GM12878 (cell line): ENCODE measurements around the gene ERV3-1. TPM values are rescaled to one million over a fixed set of nuclear protein-coding genes. Genes with fewer than 3 reads are reported as not detected.
"Not testable (repeated sequence)": the region's sequence is repeated elsewhere in the genome, so short reads cannot be mapped to it uniquely, and the experiment has no call there.

Experiments used
- ATAC-seq: fragments of 200-7000 bp; cut with Tn5 transposase; 3 replicates; pipeline ENCODE4 v1.9.1; 2020; ENCODE audit warnings: mild to moderate bottlenecking, moderate library complexity
- BruUV-seq: library from RNA; stranded (reverse); fragments of 400-500 nt; replicated peaks from 2 replicates; lab custom pipeline; 2021; lab: Mats Ljungman, UMichigan
- CTCF ChIA-PET: fragments of 300-600 bp; sonication (Branson Sonifier 250); formaldehyde crosslinking; extraction: SDS; loops from one replicate; lab custom pipeline; 2021; ENCODE audit warnings: inconsistent platforms; lab: Yijun Ruan, JAX
- POLR2A ChIA-PET: fragments of 350-600 bp; formaldehyde crosslinking; extraction: SDS; loops from one replicate; lab custom pipeline; 2021; ENCODE audit warnings: inconsistent platforms; lab: Charles Lee
- RAD21 ChIA-PET: fragments of 300-600 bp; sonication (Branson Sonifier 250); formaldehyde crosslinking; loops from one replicate; lab custom pipeline; 2023; ENCODE audit warnings: antibody characterized with exemption; ENCODE audit not compliant: unreplicated experiment; lab: Charles Lee
- SMC1A ChIA-PET: fragments of 300-600 bp; sonication (Branson Sonifier 250); formaldehyde crosslinking; loops from one replicate; lab custom pipeline; 2023; ENCODE audit not compliant: unreplicated experiment, uncharacterized antibody; lab: Charles Lee
- DNase-seq: peaks from one replicate; pipeline ENCODE4 v3.0.0-alpha.2; 2011; ENCODE audit warnings: low read depth, low spot score
- FAIRE-seq: peaks from 3 replicates; lab custom pipeline; 2011; peaks lifted over from hg19 to GRCh38; lab: Jason Lieb, UNC
- H2AFZ ChIP-seq: 2 replicates; pipeline ENCODE4 v1.6.0; 2011; ENCODE audit warnings: low read depth, low read length, control low read depth; ENCODE audit not compliant: control insufficient read depth
- H3K27ac ChIP-seq: 2 replicates; pipeline ENCODE4 v1.5.1; 2011; ENCODE audit warnings: control low read depth; ENCODE audit not compliant: control insufficient read depth, insufficient read depth
- H3K27me3 ChIP-seq, 2 experiments: replicated peaks in 1 of 2; 2 replicates each; pipeline versions ENCODE4 v1.6.0 to v1.6.1; 2011; ENCODE audit warnings: low read length in 1 of 2; ENCODE audit not compliant: control insufficient read depth in 2 of 2, insufficient read depth in 2 of 2
- H3K36me3 ChIP-seq, 2 experiments: 2 replicates each; pipeline ENCODE4 v1.5.1; 2011; ENCODE audit warnings: low read length in 1 of 2; ENCODE audit not compliant: control insufficient read depth in 2 of 2, insufficient read depth in 2 of 2
- H3K4me1 ChIP-seq: 2 replicates; pipeline ENCODE4 v1.6.1; 2011; ENCODE audit warnings: mild to moderate bottlenecking, low read length, moderate library complexity, mixed read lengths; ENCODE audit not compliant: control insufficient read depth, insufficient read depth
- H3K4me2 ChIP-seq: 2 replicates; pipeline ENCODE4 v1.6.0; 2011; ENCODE audit warnings: control low read depth; ENCODE audit not compliant: control insufficient read depth, insufficient read depth
- H3K4me3 ChIP-seq: fragments of 200-600 bp; sonication (generic); 2 replicates; pipeline ENCODE4 v1.5.1; 2016
- H3K79me2 ChIP-seq: 2 replicates; pipeline ENCODE4 v1.6.0; 2011; ENCODE audit warnings: low read length; ENCODE audit not compliant: control insufficient read depth, insufficient read depth
- H3K9ac ChIP-seq: 2 replicates; pipeline ENCODE4 v1.8.0; 2011; ENCODE audit warnings: low read length, control low read depth, mixed read lengths; ENCODE audit not compliant: control insufficient read depth, insufficient read depth
- H3K9me3 ChIP-seq: replicated peaks from 3 replicates; pipeline ENCODE4 v1.5.1; 2011; ENCODE audit warnings: mild to moderate bottlenecking, low read length; ENCODE audit not compliant: control insufficient read depth, insufficient read depth
- H4K20me1 ChIP-seq: 2 replicates; pipeline ENCODE4 v1.6.0; 2011; ENCODE audit not compliant: control insufficient read depth, insufficient read depth
- DPF2 ChIP-seq: fragments of 450-650 bp; IDR thresholded peaks from 2 replicates; pipeline ENCODE4 v1.6.1; 2017; ENCODE audit warnings: mild to moderate bottlenecking
- E2F4 ChIP-seq: IDR thresholded peaks from 2 replicates; pipeline ENCODE4 v1.6.1; 2012; ENCODE audit warnings: low read depth, low read length, improper control_type of control experiment
- SP1 ChIP-seq: IDR thresholded peaks from one replicate; pipeline ENCODE4 v1.6.1; 2011; ENCODE audit warnings: low read depth, low read length
- WGBS: methylation state at CpG from one replicate; pipeline ENCODE4 v1.1.6; 2016; ENCODE audit warnings: low lambda C conversion rate; ENCODE audit not compliant: insufficient replicate concordance, insufficient coverage; ENCODE audit errors: missing lambda C conversion rate; 5-methylcytosine and 5-hydroxymethylcytosine counted together
- in situ Hi-C: fragments of 300-500 bp; cut with MboI; formaldehyde crosslinking; loops from 9 replicates; pipeline ENCODE4 v1.14.3; 2018; ENCODE audit warnings: mixed read lengths
- intact Hi-C: fragments of 100-400 bp; cut with micrococcal nuclease; formaldehyde crosslinking; loops from one replicate; pipeline ENCODE4 v1.14.2; 2022; ENCODE audit not compliant: unreplicated experiment
- polyA plus RNA-seq, 11 experiments: library from polyadenylated mRNA; depleted of rRNA in 4 of 11; unstranded in 6 of 11; stranded (reverse) in 5 of 11; fragments of >200 nt; fragmentation: Nextera tagmentation in 4 of 11; fragmentation: Illumina TruSeq in 1 of 11; extraction: Ambion mirVana in 4 of 11; extraction: Trizol in 1 of 11; gene quantifications; 1 replicate in 1 of 11; 2 replicates in 10 of 11; pipeline versions ENCODE4 v1.2.1 to v1.2.3, GENCODE V29; 2011 to 2016; ENCODE audit warnings: inconsistent platforms in 2 of 11, missing spikeins in 2 of 11, low read depth in 1 of 11
- small RNA-seq: library from RNA; depleted of rRNA; stranded (forward); fragments of <200 nt; gene quantifications from one replicate; pipeline ENCODE3, GENCODE V24; 2014
- total RNA-seq, 4 experiments: library from RNA; depleted of rRNA in 3 of 4; stranded (reverse); fragments of >200 nt in 3 of 4; fragmentation: Illumina TruSeq in 1 of 4; extraction: Trizol in 1 of 4; gene quantifications; 2 replicates each; pipeline versions ENCODE4 v1.2.1 to v1.2.3, GENCODE V29; 2013 to 2021

The ERV3-1 gene
- total and polyA plus RNA-seq, 10 of the 15 experiments (the other 5 are each of a cell fraction or from before 2014, with no cell fraction given), result 9.4 to 23.4 (median 15.1) TPM

- H3K79me2 ChIP-seq, result no peaks in the 10 kb centered on the region
- no peaks in the 10 kb centered on the region for H3K36me3 ChIP-seq
- 0% methylated on average over 2 of the region's 2 CpGs for WGBS
- TF ChIP-seq SP1 (no peak), DPF2 (no peak), E2F4 (no peak)
- intact Hi-C loops, result no loop called here
- DNase-seq (no peak), ATAC-seq (no peak), FAIRE-seq (no peak)
- H3K4me3 ChIP-seq, result no peak overlapping the region
- BruUV-seq, result no TSS peak
- ChIA-PET RAD21 (no interaction called here), CTCF (interaction anchor here (1.3 kb wide), 1 partner anchor 42 kb away, joined by 5 read pairs; the partner anchor contains the start of gene ZNF273), SMC1A (no interaction called here), POLR2A (no interaction called here)
- no peaks in the 10 kb centered on the region; the same call in 2 of the 3 replicates for H3K9me3 ChIP-seq
- no peaks in the 10 kb centered on the region for H4K20me1 ChIP-seq
- in situ Hi-C loops, result no loop called here
- no peak overlapping the region for H3K27ac ChIP-seq
- H3K4me2 ChIP-seq, result no peak overlapping the region
- no peaks in the 10 kb centered on the region for H3K4me1 ChIP-seq
- no peaks in the 10 kb centered on the region; a peak in 1 of 4 replicates for H3K27me3 ChIP-seq
- no peak overlapping the region for H2AFZ ChIP-seq
- H3K9ac ChIP-seq, result no peak overlapping the region
These were observed 60.8 kb downstream of the ERV3-1 start for GRCh38 chr7:64945503-64946175.

- H3K9ac ChIP-seq, H3K4me2 ChIP-seq, CTCF ChIA-PET, in situ Hi-C loops, FAIRE-seq, H3K79me2 ChIP-seq, POLR2A ChIA-PET, H3K27me3 ChIP-seq, H3K9me3 ChIP-seq, intact Hi-C loops, H2AFZ ChIP-seq, ATAC-seq, DNase-seq, BruUV-seq, H3K4me1 ChIP-seq, SMC1A ChIA-PET, H3K27ac ChIP-seq, RAD21 ChIA-PET, H4K20me1 ChIP-seq, H3K4me3 ChIP-seq, H3K36me3 ChIP-seq: not testable (repeated sequence)
- 30% methylated on average over 5 of the region's 5 CpGs for WGBS
These were observed 61.6 kb downstream of the ERV3-1 start for GRCh38 chr7:64944667-64945502.

Small RNA genes within 50 kb of the gene (small RNA-seq; reads per million reads assigned to genes)
- gene RNU6-1229P, result not detected

Other genes starting within 250 kb of the ERV3-1 start
- gene ZNF138, start 212.3 kb downstream of the ERV3-1 start, total RNA-seq (2014; rRNA removed), result 8.4 and 9.8 TPM in 2 replicates
- 13.8 and 14.4 TPM in 2 replicates for gene ZNF138, start 212.3 kb downstream of the ERV3-1 start, total RNA-seq (2014; rRNA removed; fragmentation: Illumina TruSeq; extraction: Trizol)
- 5.9 and 7.2 TPM in 2 replicates for gene ZNF138, start 212.3 kb downstream of the ERV3-1 start, total RNA-seq (2021)
- gene ZNF138, start 212.3 kb downstream of the ERV3-1 start, polyA plus RNA-seq (2011; rRNA removed), result 13.9 and 23.9 TPM in 2 replicates
- gene ZNF138, start 212.3 kb downstream of the ERV3-1 start, polyA plus RNA-seq (2014; fragmentation: Illumina TruSeq; extraction: Trizol), result 14.9 and 23.0 TPM in 2 replicates
- gene ZNF138, start 212.3 kb downstream of the ERV3-1 start, polyA plus RNA-seq (2014; fragmentation: Nextera tagmentation; extraction: Ambion mirVana), result 10 to 100 TPM in 1 of 2 experiments, 1 to 10 TPM in 1; 8.6 to 11.0 TPM
- 7.4 and 9.3 TPM in 2 replicates for gene ZNF138, start 212.3 kb downstream of the ERV3-1 start, polyA plus RNA-seq (2014; rRNA removed)
- 10 to 100 TPM; 13.8 to 14.9 TPM for gene ZNF138, start 212.3 kb downstream of the ERV3-1 start, polyA plus RNA-seq (2016; fragmentation: Nextera tagmentation; extraction: Ambion mirVana)
- gene ZNF273, start 103.4 kb downstream of the ERV3-1 start, total RNA-seq (2014; rRNA removed), result 7.2 and 10.8 TPM in 2 replicates
- gene ZNF273, start 103.4 kb downstream of the ERV3-1 start, total RNA-seq (2014; rRNA removed; fragmentation: Illumina TruSeq; extraction: Trizol), result 10.6 and 12.3 TPM in 2 replicates
- 4.9 and 5.5 TPM in 2 replicates for gene ZNF273, start 103.4 kb downstream of the ERV3-1 start, total RNA-seq (2021)
- gene ZNF273, start 103.4 kb downstream of the ERV3-1 start, polyA plus RNA-seq (2011; rRNA removed), result 11.2 and 17.9 TPM in 2 replicates
- 8.2 and 8.5 TPM in 2 replicates for gene ZNF273, start 103.4 kb downstream of the ERV3-1 start, polyA plus RNA-seq (2014; fragmentation: Illumina TruSeq; extraction: Trizol)
- 10 to 100 TPM in 1 of 2 experiments, 1 to 10 TPM in 1; 5.1 to 10.3 TPM for gene ZNF273, start 103.4 kb downstream of the ERV3-1 start, polyA plus RNA-seq (2014; fragmentation: Nextera tagmentation; extraction: Ambion mirVana)
- 4.3 and 4.8 TPM in 2 replicates for gene ZNF273, start 103.4 kb downstream of the ERV3-1 start, polyA plus RNA-seq (2014; rRNA removed)
- gene ZNF273, start 103.4 kb downstream of the ERV3-1 start, polyA plus RNA-seq (2016; fragmentation: Nextera tagmentation; extraction: Ambion mirVana), result 10 to 100 TPM in 1 of 2 experiments, 1 to 10 TPM in 1; 7.3 to 10.4 TPM
- 9.3 and 11.7 TPM in 2 replicates for gene ZNF117, start 15.7 kb downstream of the ERV3-1 start, total RNA-seq (2014; rRNA removed)
- 14.7 and 14.9 TPM in 2 replicates for gene ZNF117, start 15.7 kb downstream of the ERV3-1 start, total RNA-seq (2014; rRNA removed; fragmentation: Illumina TruSeq; extraction: Trizol)
- 7.0 and 7.5 TPM in 2 replicates for gene ZNF117, start 15.7 kb downstream of the ERV3-1 start, total RNA-seq (2021)
- 8.7 and 18.2 TPM in 2 replicates for gene ZNF117, start 15.7 kb downstream of the ERV3-1 start, polyA plus RNA-seq (2011; rRNA removed)
- 15.3 and 22.3 TPM in 2 replicates for gene ZNF117, start 15.7 kb downstream of the ERV3-1 start, polyA plus RNA-seq (2014; fragmentation: Illumina TruSeq; extraction: Trizol)
- 1 to 10 TPM; 1.4 to 1.5 TPM for gene ZNF117, start 15.7 kb downstream of the ERV3-1 start, polyA plus RNA-seq (2014; fragmentation: Nextera tagmentation; extraction: Ambion mirVana)
- gene ZNF117, start 15.7 kb downstream of the ERV3-1 start, polyA plus RNA-seq (2014; rRNA removed), result 7.1 and 8.2 TPM in 2 replicates
- gene ZNF117, start 15.7 kb downstream of the ERV3-1 start, polyA plus RNA-seq (2016; fragmentation: Nextera tagmentation; extraction: Ambion mirVana), result 1 to 10 TPM; 2.8 to 4.1 TPM